ENCODE data around the gene ING5.
"Not testable (repeated sequence)": the region's sequence is repeated elsewhere in the genome, so short reads cannot be mapped to it uniquely, and the experiment has no call there.

ING5 gene

DNA sequence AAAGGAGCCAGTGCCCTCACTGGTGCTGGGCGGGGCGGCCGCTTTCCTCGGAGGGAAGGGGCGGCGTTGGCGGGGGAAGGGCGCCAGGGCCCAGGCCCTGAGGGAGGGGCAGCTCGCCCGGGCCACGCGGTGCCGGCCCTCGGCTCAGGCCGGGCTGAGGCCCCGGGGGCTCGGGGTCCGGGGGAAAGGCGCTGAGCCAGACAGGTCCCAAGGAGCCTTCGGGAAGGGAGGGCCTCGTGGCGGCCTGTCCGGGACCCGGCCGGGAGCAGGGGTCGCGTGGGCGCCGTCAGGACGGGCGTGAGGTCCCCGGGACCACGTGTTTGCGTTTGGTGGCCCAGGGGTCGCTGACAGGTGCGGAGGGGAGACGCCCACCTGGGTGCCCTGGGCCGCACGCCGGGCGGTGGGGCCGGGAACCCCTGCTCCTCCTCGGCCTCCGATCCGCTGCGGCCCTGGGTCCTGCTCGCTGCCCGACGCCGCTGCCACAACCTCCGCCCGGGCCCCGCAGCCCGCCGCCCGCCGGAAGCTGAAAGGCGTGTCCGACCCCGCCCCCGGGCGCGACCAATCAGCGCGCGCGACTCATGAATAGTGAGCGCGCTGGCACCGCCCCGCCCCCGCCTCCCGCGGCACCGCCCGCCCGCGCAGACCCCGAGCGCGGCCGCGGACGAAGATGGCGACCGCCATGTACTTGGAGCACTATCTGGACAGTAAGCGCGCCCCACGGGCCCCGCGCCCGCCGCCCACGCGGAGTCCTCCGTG, at the start of gene ING5:
ING5 (plus strand) TSS at position 641 of the 756 bp plus-strand sequence; CDS start at position 668, 27 bp downstream.
- peak; percentile 94 to 95 for DNase-seq

DNA sequence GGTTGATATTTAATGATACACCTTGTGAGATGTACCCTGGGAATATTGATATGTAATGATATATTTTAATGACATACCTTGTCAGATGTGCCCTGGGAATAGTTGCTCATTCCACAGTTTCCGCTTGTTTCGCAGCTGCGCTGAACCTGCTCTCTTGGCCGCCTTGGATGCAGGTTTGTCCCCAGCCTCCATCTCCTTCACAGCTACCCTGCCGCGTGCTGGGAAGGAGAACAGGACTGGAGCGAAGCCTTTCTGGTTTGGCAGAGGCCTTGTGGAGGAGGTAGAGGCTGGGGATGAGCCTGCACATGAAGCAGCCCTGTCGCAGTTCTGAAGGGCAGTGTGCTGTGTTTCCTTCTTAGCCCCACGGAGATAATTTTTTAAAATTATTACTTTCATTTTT, 49.7 kb upstream of the ING5 start:
- DNase-seq = no peak

DNA sequence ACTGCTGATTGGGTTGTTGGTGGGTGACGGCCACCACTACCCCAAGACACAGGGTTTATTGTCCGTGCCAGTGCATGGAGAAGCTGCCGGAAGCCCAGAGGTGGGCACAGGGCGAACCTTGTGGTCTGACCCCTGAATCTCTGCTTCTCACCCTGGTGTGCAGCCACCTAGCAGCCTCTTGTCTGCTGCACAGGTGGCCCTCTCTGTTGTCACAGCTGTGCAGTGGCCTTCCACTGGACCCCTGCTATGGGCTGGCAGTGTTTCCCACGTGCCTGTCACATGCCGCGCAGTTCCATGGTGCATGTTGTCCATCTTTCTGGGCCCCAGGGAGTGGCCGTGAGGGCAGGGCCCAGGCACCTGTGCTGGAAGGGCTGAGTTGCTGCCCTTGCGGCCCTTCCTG, 49.1 kb upstream of the ING5 start:
- DNase-seq = no peak

DNA sequence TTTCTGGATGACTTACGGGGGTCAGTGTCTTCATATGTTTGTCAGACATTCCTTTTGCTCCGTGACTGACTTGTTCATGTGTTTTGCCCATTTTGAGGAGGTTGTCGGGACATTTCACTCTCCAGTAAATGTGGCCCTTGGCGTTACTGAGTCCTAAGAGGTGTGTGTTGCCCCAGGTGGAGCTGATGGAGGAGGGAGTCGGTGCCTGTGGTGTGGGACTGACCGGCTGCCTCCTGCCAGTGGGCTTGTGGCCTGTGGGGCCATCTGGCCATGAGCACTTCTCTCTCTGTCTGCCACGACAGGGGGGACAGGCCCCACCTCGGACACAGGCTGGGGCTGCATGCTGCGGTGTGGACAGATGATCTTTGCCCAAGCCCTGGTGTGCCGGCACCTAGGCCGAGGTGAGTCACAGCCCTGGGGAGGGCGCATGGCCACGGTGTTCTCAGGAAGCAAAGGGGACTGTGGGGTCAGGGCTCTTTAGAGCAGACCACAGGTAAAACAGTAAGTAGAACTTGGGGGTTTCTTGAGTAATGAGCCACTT, 48.6 kb upstream of the ING5 start:
- no peak for DNase-seq

DNA sequence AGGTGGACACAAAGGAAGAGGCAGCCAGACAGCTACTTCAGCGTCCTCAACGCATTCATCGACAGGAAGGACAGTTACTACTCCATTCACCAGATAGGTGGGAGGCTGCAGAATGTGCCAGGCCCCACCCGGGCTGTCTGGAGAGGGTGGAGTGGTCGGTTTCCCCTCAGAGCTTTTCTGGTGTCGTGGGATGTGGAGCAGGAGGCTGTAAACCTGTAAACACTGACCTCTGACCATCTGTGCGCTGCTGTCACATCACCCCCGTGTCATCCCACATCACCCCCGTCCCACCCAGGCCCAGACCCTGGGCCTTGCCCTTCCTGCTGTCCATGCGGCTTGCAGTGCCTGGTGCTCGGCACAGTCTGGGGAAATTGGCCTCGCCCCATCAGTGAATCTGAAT, 47.3 kb upstream of the ING5 start:
- no peak for DNase-seq

DNA sequence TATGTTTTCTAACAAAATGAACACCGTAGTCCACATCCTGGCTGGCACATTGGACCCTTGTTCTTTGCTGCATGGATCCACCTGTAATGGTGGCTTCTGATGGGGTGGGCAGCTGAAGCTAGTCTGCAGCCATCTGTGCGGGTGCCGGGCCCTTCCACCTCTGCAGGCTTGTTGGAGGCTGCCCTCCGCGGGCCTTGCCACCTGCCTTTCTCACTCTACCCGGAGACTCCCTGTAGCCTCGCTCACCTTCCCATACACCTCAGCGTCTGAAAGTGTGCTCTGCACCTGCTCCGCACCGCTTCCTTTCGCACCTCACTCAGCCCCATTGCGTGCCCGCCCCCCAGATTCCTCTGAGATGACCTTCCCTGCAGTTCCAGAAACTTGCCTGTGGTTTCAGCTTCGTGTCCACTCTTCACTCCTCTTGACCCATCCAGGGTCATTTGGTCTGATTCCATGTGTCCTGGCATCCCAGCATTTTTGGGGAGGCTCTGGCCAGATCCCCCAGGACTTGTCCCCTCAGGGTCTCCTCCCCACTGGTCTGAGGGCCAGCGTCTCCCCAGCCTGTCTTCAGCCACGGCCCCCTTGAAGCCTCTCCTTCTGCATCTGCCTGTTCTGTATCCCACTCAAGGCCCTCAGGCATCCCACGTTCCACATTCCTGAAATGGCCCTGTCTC, 46.2 kb upstream of the ING5 start:
- DNase-seq = no peak

DNA sequence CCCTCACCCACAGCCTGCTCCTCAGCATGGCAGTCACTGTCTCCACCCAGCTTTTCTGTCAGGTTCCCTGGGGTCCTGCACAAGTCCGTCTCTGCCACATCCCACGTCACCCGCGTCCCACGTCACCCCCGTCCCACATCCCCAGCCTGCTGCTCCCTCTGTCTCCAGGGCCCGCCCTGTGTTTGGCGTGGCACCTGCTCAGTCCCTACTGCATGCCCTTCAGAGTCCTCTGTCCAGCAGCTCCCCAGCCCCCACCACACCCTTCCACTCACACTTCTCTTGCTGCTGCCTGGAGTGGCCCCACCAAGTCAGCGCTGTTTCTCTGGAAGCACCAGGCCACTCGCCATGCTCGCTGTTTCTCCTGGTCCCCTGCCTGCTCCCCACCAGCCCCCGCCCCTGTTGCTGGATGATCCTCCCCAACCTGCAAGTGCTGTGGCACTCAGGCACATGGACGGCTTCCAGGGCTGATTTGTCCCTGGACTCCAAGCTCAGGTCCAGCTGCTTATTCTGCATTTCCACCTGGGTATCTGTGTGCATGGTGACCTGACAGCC, 45.6 kb upstream of the ING5 start:
- no peak for DNase-seq

DNA sequence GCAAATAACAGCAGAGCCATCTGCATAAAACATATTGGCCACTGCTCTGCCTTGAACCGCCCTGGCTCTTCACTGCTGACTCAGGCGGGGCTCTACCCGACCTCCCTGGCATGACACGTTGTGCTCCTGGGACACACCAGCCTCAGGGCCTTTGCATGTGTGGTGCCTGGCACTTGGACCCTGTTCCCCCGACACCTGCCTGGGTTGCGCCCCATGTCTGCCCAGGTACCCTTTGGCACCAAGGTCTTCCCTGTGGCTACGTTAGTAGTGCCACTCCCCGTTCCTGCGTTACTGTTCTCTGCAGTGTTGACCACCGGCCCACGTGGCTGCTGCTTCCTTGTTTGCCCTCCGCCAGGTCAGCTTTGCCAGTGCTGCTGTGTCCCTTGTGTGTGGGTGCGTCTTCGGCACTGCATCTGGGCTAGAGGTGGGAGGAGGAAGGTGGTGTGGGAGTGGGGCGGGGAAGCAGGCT, 44.0 kb upstream of the ING5 start:
- no peak for DNase-seq

DNA sequence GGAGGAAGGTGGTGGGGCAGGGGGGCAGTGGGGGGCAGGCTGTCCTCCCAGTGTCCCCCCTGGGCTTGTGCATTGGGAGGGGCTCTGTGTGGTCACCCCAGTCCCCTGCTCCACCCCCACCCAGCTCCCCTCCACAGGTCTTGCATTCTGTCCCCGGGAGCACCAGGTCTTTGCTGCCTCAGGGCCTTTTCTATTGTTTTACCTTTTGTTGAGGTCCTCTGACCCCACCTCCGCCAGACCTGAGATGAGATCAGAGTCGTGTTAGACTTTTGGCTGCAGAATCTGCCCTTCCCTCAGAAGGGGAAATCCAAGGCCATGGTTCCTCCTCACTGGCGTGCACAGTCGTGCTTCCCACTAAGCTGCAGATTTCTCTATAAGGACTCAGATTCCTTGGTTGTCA, 43.5 kb upstream of the ING5 start:
- DNase-seq = no peak

DNA sequence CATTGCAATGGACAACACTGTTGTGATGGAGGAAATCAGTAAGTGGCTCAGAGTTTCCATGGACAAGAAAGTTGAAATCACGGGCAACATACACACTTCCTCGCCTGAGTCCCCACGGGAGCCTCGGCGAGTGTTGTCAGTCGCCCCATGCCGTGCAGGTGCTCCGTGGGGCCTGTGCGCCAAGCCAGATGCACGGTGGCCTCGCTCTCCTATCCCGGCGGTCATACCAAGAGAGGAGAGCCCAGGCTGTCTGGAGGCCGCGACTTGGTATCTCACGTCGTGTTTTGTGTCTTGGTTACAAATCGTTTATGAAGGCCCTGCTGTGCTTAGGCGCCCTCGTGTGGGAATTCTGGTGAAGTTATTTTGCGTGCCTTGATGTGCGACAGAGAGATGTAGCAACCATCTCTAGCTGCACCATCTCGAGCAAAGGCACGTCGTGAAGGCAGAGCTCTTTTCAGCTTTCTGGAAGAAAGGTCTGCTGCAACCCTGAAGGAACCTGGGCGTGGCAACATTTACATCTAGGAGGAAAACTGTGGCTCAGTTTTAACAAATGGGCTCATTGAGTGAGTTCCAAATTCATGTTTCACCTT, 42.6 kb upstream of the ING5 start:
- DNase-seq = peak; percentile 32 to 36

DNA sequence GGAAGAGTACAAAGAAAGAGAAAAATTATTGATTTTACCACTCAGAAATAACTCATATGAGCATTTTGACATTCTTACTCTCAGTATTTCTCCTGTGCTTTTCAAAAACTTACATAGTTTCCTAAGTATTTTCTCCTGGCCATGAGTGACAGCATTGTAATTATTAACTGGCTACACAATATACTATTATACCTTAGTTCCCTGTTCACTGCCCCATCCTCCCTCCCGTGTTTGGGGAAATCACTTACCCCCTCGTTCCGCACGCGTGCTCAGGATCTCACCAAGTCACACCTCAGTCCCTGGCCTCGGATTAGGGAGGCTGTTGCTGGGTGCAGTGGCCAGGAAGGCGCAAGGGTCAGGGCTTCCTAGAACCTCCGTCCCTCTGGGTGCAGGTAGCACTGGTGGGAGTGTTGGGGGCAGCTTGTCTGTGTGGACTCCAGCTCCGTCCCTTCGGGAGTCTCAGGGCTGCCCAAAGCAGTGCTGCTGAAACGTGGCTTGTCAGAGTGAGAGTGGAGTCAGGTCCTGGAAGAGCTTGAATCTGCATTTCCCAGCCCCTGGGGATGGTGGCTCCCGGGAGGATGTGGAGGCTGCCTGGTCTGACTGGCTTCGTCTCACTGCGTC, 41.1 kb upstream of the ING5 start:
- no peak for DNase-seq

DNA sequence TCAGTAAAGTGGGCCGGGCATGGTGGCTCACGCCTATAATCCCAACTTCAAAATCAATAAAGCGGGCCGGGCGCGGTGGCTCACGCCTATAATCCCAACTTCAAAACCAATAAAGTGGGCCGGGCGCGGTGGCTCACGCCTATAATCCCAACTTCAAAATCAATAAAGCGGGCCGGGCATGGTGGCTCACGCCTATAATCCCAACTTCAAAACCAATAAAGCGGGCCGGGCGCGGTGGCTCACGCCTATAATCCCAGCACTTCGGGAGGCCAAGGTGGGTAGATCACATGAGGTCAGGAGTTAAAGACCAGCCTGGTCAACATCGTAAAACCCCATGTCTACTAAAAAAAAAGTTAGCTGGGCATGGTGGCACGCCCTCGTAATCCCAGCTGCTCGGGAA, 39.1 kb upstream of the ING5 start:
- not testable (repeated sequence) for DNase-seq

DNA sequence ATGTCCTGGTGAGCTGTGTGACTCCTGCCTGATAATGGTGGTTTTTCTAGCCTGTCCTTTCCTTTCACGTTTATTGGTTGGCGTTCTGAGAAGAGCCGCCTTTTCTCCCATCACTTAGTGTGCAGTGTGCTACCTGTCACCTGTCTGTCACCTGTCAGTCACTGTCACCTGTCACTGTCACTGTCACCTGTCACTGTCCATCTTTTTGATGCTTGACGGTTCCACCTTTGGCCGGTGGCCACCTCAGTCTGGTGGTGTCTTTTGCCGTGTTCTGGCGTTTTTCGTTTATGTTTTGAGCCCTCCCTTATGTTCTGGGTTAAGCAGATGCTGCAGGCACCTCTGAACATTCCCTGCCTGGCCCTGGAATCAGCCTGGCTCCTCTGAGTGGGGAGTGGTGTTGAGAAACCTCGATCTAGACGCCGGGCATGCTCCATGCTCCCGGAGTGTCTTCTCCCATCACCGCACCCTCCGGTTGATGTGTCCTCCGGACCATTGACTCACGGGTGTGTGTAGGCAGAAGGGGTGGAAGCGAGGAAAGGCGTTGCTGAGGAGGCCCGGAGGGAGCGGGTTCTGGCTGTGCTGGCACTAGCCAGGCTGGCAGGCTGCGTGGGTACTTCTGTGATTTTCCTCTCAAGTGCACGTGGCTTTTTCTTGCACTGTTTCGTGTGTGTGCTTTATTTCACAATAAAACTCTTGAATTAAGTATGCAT, 36.0 kb upstream of the ING5 start:
- no peak for DNase-seq

DNA sequence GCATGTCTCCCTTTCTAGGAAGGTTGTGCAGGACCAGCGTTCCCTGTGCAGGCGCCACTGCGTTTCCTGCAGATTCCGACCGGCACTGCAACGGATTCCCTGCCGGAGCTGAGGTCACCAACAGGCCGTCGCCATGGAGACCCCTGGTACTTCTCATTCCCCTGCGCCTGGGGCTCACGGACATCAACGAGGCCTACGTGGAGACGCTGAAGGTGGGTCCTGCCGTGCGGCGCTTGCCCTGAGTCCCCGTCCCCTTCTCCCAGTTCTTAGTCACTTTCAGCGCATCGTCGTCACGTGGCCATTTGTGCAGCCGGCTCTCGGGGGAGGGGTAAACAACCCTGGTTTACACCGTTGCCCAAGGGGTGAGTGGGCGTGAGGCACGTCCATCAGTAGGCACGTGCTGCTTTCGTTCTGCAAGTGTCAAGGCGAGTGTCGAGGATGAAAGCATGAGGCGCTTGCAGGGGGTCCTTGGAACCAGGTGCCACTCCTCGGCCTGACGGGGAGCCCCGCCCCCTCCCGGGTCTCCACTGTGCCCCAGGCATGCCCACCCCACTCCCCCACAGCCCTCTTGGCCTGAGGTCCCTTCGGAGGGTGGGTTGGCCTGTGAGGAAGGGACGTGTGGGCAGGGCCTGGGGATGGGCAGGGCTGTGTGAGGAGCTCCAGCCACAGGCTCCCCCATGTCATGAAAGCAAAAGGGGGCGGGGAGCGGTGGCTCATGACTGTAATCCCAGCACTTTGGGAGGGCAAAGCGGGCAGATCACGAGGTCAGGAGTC, 35.0 kb upstream of the ING5 start:
- DNase-seq = no peak

DNA sequence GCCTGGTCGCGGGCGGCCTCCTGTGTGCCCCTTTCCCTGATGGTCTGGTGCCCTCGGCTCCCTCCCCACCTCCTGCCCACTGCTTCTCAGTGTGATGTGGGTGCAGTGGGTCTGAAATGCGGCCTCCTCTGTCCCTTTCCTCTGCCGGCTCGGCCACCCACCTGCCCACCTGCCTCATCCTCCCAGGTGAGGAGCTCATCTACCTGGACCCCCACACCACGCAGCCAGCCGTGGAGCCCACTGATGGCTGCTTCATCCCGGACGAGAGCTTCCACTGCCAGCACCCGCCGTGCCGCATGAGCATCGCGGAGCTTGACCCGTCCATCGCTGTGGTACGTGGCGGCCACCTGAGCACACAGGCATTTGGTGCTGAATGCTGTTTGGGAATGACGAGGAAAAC, 33.5 kb upstream of the ING5 start:
- no peak for DNase-seq

DNA sequence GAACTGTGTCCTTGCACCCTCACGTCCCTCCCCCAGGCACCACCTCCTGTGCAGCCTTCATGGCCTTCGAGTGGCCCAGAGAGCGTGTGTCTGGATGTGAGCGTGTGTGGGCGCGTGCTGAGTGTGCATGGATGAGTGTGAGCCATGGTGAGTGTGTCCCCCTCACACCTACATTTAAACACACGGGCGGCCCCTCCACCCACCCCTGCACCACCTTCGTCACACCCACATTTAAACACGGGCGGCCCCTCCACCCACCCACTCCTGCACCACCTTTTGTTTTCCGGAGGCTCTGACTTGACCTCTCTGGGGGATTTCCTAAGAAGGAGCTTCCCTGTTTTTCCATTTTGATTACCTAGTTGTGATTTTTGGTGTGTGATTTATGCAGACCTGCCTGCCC, 33.0 kb upstream of the ING5 start:
- no peak for DNase-seq

DNA sequence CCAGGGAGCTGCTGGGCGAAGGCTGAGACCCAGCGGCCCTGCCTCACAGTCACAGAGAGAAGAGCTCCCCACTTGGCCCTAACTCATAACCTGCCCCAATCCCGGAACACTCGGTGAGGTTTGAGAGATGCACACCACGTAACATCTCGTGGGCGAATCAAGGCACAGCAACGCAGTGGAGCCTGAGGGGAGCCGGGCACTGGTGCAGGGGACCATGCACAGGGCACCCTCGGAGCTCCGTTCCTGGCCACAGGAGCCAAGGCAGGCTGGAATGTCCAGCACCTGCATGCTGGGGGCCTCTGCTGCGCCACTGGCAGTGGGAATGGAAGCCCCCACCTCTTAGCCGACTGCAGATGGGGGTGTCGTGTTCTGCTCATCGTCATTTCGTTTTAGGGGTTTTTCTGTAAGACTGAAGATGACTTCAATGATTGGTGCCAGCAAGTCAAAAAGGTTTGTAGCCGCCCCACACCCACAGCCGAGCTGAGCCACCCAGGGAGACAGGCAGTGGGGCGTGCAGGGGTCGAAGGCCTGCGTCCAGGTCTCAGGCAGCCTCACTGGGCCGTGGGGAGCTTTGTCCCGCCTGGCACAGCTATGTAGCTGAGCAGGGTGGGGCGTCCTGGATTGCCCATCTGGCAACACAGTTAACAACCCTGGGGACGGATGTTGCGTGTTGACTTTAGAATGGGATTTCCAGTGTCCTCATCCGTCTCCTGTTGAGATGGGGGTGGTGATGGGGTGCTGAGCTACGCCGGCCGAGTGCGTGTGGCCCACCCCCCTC, 31.3 kb upstream of the ING5 start:
- no peak for DNase-seq

DNA sequence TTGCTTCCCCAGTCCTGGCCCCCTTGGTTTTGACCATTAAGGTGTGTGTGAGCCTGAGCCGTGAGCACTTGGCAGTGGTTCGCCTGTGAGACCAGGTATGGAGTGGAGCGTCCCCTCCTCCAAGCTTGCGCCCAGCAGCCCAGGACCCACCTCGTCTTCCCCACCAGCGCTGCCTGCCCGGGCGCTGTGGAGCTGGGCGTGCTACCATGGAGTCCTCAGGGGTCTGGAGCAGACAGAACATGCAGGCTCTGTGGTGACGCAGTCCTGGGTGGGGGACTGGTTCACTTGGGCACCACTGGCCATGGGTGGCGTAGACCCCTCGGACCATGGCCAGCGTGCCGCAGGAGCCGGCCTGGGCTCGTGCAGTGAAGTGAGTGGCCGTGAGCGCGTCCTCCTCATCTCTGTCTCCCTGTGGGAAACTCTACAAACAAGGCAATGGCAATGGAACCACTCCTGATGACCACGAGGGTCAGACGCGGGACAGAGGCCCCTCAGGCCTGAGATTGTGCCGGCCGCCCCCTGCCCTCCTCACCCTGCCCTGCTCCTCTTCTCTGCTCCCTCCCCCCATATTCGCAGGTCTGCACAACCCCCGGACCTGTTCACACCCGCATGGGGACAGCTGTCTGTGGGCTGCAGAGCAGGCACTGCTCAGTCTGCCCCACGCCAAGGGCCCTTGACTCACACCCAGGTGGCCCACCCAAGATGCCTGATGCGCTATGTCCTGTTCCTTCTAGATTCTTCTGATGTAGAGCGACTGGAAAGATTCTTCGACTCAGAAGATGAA, 30.2 kb upstream of the ING5 start:
- no peak for DNase-seq

DNA sequence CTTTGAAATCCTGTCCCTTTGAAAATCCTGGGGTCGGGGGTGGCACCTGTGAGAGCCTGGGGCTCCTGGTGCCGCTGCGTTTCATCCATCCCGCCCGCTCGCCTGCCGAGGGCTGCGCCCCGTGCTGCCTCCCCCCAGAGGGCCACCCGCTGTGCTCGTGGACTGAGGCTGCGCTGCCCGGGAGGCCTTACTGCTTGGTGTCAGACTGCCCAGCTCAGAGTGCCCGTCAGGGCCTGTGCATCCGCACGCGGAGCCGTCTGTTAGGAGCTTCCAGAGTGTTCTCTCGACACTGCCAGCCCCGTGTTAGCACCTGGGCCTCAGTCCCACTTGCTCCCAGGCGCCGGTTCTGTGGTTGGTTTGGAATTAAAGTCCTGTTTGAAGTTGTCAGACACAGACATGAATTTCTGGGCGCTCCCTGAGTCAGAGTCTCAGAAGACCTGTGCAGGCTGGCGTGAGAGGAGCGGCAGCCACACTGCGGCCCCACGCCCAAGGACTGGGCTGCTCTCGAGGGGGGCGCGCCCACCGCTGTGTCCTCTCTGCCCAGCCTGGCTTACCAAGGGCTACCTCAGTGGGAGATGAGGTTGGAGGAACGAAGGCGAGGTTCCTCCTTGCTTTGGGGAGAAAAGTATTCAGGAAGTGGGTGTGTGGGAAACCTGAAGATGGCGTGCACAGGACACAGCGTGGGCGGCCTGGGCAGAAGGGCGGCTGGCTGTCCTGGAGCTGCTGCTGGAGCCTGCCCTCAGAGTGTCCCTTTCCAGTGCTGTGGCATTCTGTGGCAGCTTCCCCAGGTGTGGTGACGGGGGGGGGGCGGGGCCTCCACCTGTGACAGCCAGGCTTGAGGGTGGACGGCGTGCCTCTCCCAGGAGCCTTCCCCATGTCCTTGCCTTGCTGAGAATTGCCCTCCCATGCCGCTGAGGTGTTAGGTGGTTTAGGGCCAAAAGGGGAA, 29.3 kb upstream of the ING5 start:
- no peak for DNase-seq

All from CD4-positive, alpha-beta T cell treated with Interleukin-4 for 1 hour (primary cell).